Activated T-cell treated with anti-CD3 and anti-CD28 coated beads, Interleukin-2, amount 50 U/mL, for 4 hours (primary cell): Measurements from ENCODE around the gene COA6. TPM values are rescaled to one million over a fixed set of nuclear protein-coding genes. Genes with fewer than 3 reads are reported as not detected.
A peak's percentile ranks its signal among the peaks of the same experiment; 100 is the strongest.
"Not testable (repeated sequence)": the region's sequence is repeated elsewhere in the genome, so short reads cannot be mapped to it uniquely, and the experiment has no call there.

ENCODE experiments used
- ATAC-seq, 2 donors: fragments of 200-7000 bp; cut with Tn5 transposase; one replicate each; pipeline ENCODE4 v1.10.0; 2021
- DNase-seq: peaks from one replicate; pipeline ENCODE4 v3.0.0-alpha.2; 2020
- H3K27me3 Mint-ChIP-seq: one replicate; pipeline ENCODE4 v1.8.0; 2021; ENCODE audit warnings: low read depth, mixed read lengths
- H3K36me3 Mint-ChIP-seq: one replicate; pipeline ENCODE4 v1.8.0; 2022; ENCODE audit warnings: mixed read lengths; ENCODE audit not compliant: insufficient read depth
- H3K4me1 Mint-ChIP-seq: one replicate; pipeline ENCODE4 v1.8.0; 2021; ENCODE audit warnings: low read depth, mixed read lengths
- H3K4me3 Mint-ChIP-seq: one replicate; pipeline ENCODE4 v1.8.0; 2021; ENCODE audit warnings: mild to moderate bottlenecking, moderate library complexity, mixed read lengths
- H3K9me3 Mint-ChIP-seq: one replicate; pipeline ENCODE4 v1.8.0; 2021; ENCODE audit warnings: mixed read lengths
- total RNA-seq, 3 donors: library from RNA; stranded (reverse); gene quantifications; one replicate each; pipeline ENCODE4 v1.2.1, GENCODE V29; 2021

The COA6 gene
- total RNA-seq, 3 donors from 2014 or later, result 55.6 to 65.4 (median 62.8) TPM

- ATAC-seq (peak in 1 of 2 donors; percentile 35), DNase-seq (no peak)
- Mint-ChIP-seq H3K27me3 (peaks cover 2% of the 10 kb centered on the region), H3K4me3 (peak overlapping the region; percentile 84), H3K4me1 (peaks cover 11% of the 10 kb centered on the region), H3K36me3 (peaks cover 2% of the 10 kb centered on the region), H3K9me3 (no peaks in the 10 kb centered on the region)
These were observed 17.3 kb upstream of the COA6 start for GRCh38 chr1:234355782-234356510.

GRCh38 chr1:234356615-234357269 is 16.5 kb upstream of the COA6 start:
- Mint-ChIP-seq H3K4me1 (peaks cover 14% of the 10 kb centered on the region), H3K4me3 (peak overlapping the region; percentile 84)
- H3K36me3 Mint-ChIP-seq, H3K27me3 Mint-ChIP-seq, H3K9me3 Mint-ChIP-seq: not testable (repeated sequence)
- peak; percentile 66 to 79 for ATAC-seq
- peak; percentile 38 for DNase-seq

- Mint-ChIP-seq H3K4me1 (peaks cover 14% of the 10 kb centered on the region), H3K27me3 (no peaks in the 10 kb centered on the region), H3K4me3 (peak overlapping the region; percentile 84), H3K36me3 (peaks cover 2% of the 10 kb centered on the region), H3K9me3 (no peaks in the 10 kb centered on the region)
- DNase-seq (no peak), ATAC-seq (no peak)
These were observed 15.4 kb upstream of the COA6 start for GRCh38 chr1:234357831-234358230.

- Mint-ChIP-seq H3K4me3 (no peak overlapping the region), H3K4me1 (peaks cover 10% of the 10 kb centered on the region), H3K27me3 (no peaks in the 10 kb centered on the region), H3K36me3 (peaks cover 2% of the 10 kb centered on the region), H3K9me3 (no peaks in the 10 kb centered on the region)
- DNase-seq, result no peak
- ATAC-seq, result no peak
These were observed 12.1 kb upstream of the COA6 start for GRCh38 chr1:234361102-234361603.

- no peak for DNase-seq
- Mint-ChIP-seq H3K9me3 (no peaks in the 10 kb centered on the region), H3K4me1 (peaks cover 9% of the 10 kb centered on the region), H3K4me3 (no peak overlapping the region), H3K27me3 (no peaks in the 10 kb centered on the region), H3K36me3 (peaks cover 2% of the 10 kb centered on the region)
- ATAC-seq, result no peak
These were observed 10.7 kb upstream of the COA6 start for GRCh38 chr1:234362558-234362957.

GRCh38 chr1:234368320-234369032 is 4.8 kb upstream of the COA6 start:
- Mint-ChIP-seq H3K4me1 (peaks cover 36% of the 10 kb centered on the region), H3K36me3 (no peaks in the 10 kb centered on the region), H3K27me3 (no peaks in the 10 kb centered on the region), H3K4me3 (peak overlapping the region; percentile 42), H3K9me3 (no peaks in the 10 kb centered on the region)
- DNase-seq (peak; percentile 7), ATAC-seq (peak; percentile 11 to 18)

- DNase-seq (no peak), ATAC-seq (no peak)
- no peaks in the 10 kb centered on the region for H3K36me3 Mint-ChIP-seq
- H3K4me3 Mint-ChIP-seq, result peak overlapping the region; percentile 42
- peaks cover 38% of the 10 kb centered on the region for H3K4me1 Mint-ChIP-seq
- H3K27me3 Mint-ChIP-seq, result no peaks in the 10 kb centered on the region
- H3K9me3 Mint-ChIP-seq, result no peaks in the 10 kb centered on the region
These were observed 4.2 kb upstream of the COA6 start for GRCh38 chr1:234369033-234369430.

GRCh38 chr1:234369784-234370183 is 3.5 kb upstream of the COA6 start:
- ATAC-seq (no peak), DNase-seq (no peak)
- Mint-ChIP-seq H3K4me3 (no peak overlapping the region), H3K27me3 (no peaks in the 10 kb centered on the region), H3K9me3 (no peaks in the 10 kb centered on the region), H3K4me1 (peaks cover 46% of the 10 kb centered on the region), H3K36me3 (peaks cover 5% of the 10 kb centered on the region)

- no peak for ATAC-seq
- Mint-ChIP-seq H3K4me1 (peaks cover 58% of the 10 kb centered on the region), H3K9me3 (no peaks in the 10 kb centered on the region), H3K36me3 (peaks cover 14% of the 10 kb centered on the region), H3K4me3 (peak overlapping the region; percentile 88), H3K27me3 (no peaks in the 10 kb centered on the region)
- no peak for DNase-seq
These were observed 1.8 kb upstream of the COA6 start for GRCh38 chr1:234371414-234371813.

GRCh38 chr1:234372011-234372757 is 1.1 kb upstream of the COA6 start:
- Mint-ChIP-seq H3K4me3 (peak overlapping the region; percentile 88), H3K27me3 (no peaks in the 10 kb centered on the region), H3K9me3 (no peaks in the 10 kb centered on the region), H3K36me3 (peaks cover 19% of the 10 kb centered on the region), H3K4me1 (peaks cover 62% of the 10 kb centered on the region)
- DNase-seq, result no peak
- ATAC-seq, result no peak

GRCh38 chr1:234373959-234374254 is 651 bp downstream of the COA6 start:
- Mint-ChIP-seq H3K4me3 (peak overlapping the region; percentile 88), H3K36me3 (peaks cover 32% of the 10 kb centered on the region), H3K4me1 (peaks cover 63% of the 10 kb centered on the region), H3K27me3 (no peaks in the 10 kb centered on the region), H3K9me3 (no peaks in the 10 kb centered on the region)
- peak; percentile 41 to 46 for ATAC-seq
- no peak for DNase-seq

- DNase-seq (no peak), ATAC-seq (no peak)
- Mint-ChIP-seq H3K9me3 (no peaks in the 10 kb centered on the region), H3K4me3 (peak overlapping the region; percentile 88), H3K4me1 (peaks cover 59% of the 10 kb centered on the region), H3K36me3 (peaks cover 46% of the 10 kb centered on the region), H3K27me3 (no peaks in the 10 kb centered on the region)
These were observed 2.4 kb downstream of the COA6 start for GRCh38 chr1:234375672-234376071.

- not testable (repeated sequence) for DNase-seq, H3K27me3 Mint-ChIP-seq, ATAC-seq, H3K4me3 Mint-ChIP-seq, H3K9me3 Mint-ChIP-seq
- peaks cover 39% of the 10 kb centered on the region for H3K4me1 Mint-ChIP-seq
- peaks cover 58% of the 10 kb centered on the region for H3K36me3 Mint-ChIP-seq
These were observed 6.4 kb downstream of the COA6 start for GRCh38 chr1:234379591-234380109.
